Transverse colon (tissue), 4 donors: Measurements from ENCODE around the gene ADAMTS3. TPM values are rescaled to one million over a fixed set of nuclear protein-coding genes. Genes with fewer than 3 reads are reported as not detected.

ENCODE experiments used
- DNase-seq: peaks from one replicate; pipeline ENCODE4 v3.0.0-alpha.2; 2019
- H3K27ac ChIP-seq, 4 donors: fragments of 200-600 bp; sonication (generic); 2 replicates each; pipeline ENCODE4 v1.5.1; 2016 to 2018; ENCODE audit warnings: inconsistent platforms in 4 of 4
- H3K27me3 ChIP-seq: fragments of 200-600 bp; sonication (generic); 2 replicates; pipeline ENCODE4 v1.5.1; 2017; ENCODE audit warnings: inconsistent platforms
- H3K36me3 ChIP-seq, 4 donors: fragments of 200-600 bp; sonication (generic); 2 replicates each; pipeline ENCODE4 v1.5.1; 2017 to 2019; ENCODE audit warnings: inconsistent platforms in 4 of 4
- H3K4me1 ChIP-seq, 4 donors: fragments of 200-600 bp; sonication (generic); 2 replicates each; pipeline ENCODE4 v1.5.1; 2017 to 2020; ENCODE audit warnings: inconsistent platforms in 4 of 4
- H3K4me3 ChIP-seq, 4 donors: fragments of 200-600 bp; sonication (generic); 1 replicate in 1 of 4; 2 replicates in 3 of 4; pipeline versions ENCODE4 v1.5.1 to v1.6.1; 2017 to 2019; ENCODE audit warnings: inconsistent platforms in 4 of 4
- H3K9me3 ChIP-seq, 2 donors: fragments of 200-600 bp; sonication (generic); 2 replicates each; pipeline ENCODE4 v1.5.1; 2017 to 2019; ENCODE audit warnings: inconsistent platforms in 2 of 2
- CTCF ChIP-seq, 5 experiments: fragments of 200-600 bp in 3 of 5; fragments of 450-650 bp in 2 of 5; sonication (generic) in 3 of 5; IDR thresholded peaks; 1 replicate in 2 of 5; 2 replicates in 3 of 5; pipeline ENCODE4 v1.5.1; 2016 to 2017; ENCODE audit warnings: antibody characterized with exemption in 5 of 5, inconsistent platforms in 3 of 5, mild to moderate bottlenecking in 2 of 5, moderate library complexity in 1 of 5
- EP300 ChIP-seq: sonication (generic); formaldehyde crosslinking; IDR thresholded peaks from one replicate; pipeline ENCODE4 v1.6.1; 2017; ENCODE audit warnings: antibody characterized with exemption, low read depth
- POLR2A ChIP-seq: fragments of 450-650 bp; IDR thresholded peaks from one replicate; pipeline ENCODE4 v1.6.1; 2016; ENCODE audit warnings: antibody characterized with exemption, mild to moderate bottlenecking, moderate library complexity
- POLR2AphosphoS5 ChIP-seq, 3 donors: sonication (generic); formaldehyde crosslinking; IDR thresholded peaks; one replicate each; pipeline ENCODE4 v1.6.1; 2016; ENCODE audit warnings: antibody characterized with exemption in 3 of 3
- WGBS, 2 donors: methylation state at CpG; one replicate each; pipeline ENCODE4 v1.1.5; 2018; ENCODE audit warnings: low coverage in 1 of 2; 5-methylcytosine and 5-hydroxymethylcytosine counted together
- in situ Hi-C, 4 donors: fragments of 200-750 bp; cut with MboI; loops; one replicate each; pipeline versions ENCODE4 v1.15.0 to v1.15.1; 2017; ENCODE audit warnings: low sequenced_read_pairs in 3 of 4, low pct_ligation_motif_present in 1 of 4, low pct_unique_long_range_greater_than_20kb in 1 of 4
- intact Hi-C: fragments of 100-400 bp; cut with DNase I; formaldehyde crosslinking; loops from one replicate; pipeline ENCODE4 v1.15.1; 2023; ENCODE audit warnings: low total_unique reads
- total RNA-seq, 4 donors: library from RNA; depleted of rRNA; stranded (reverse); fragments of >200 nt; gene quantifications; one replicate each; pipeline ENCODE4 v1.1.0, GENCODE V29; 2016

The ADAMTS3 gene
- total RNA-seq, 4 donors from 2014 or later: 0.14 to 0.64 TPM; not detected in 2

GRCh38 chr4:72325215-72325614, 243.8 kb downstream of the ADAMTS3 start:
- TF ChIP-seq CTCF (IDR thresholded peaks at IDR 0.05): no peak
- no peak for TF ChIP-seq POLR2AphosphoS5 (IDR thresholded peaks at IDR 0.05)
- no peak for TF ChIP-seq EP300
- TF ChIP-seq POLR2A: no peak
- H3K9me3 ChIP-seq: no peaks in the 10 kb centered on the region
- no peak for DNase-seq
- intact Hi-C loops (no loop called here), in situ Hi-C loops (no loop called here)
- H3K4me3 ChIP-seq: no peak overlapping the region
- no peak overlapping the region for H3K27ac ChIP-seq
- H3K36me3 ChIP-seq: no peaks in the 10 kb centered on the region
- H3K4me1 ChIP-seq: peaks cover 0 to 19% (median 10%) of the 10 kb centered on the region in 4 donors
- H3K27me3 ChIP-seq: no peaks in the 10 kb centered on the region

GRCh38 chr4:72323227-72323626, 245.8 kb downstream of the ADAMTS3 start:
- H3K4me1 ChIP-seq: peaks cover 0 to 22% (median 10%) of the 10 kb centered on the region in 4 donors
- no peaks in the 10 kb centered on the region for H3K9me3 ChIP-seq
- in situ Hi-C loops: loop anchor here in 2 of 4 donors (25.0 kb wide), 2 partner anchors 139 to 586 kb away; no protein-coding TSS in a partner anchor
- TF ChIP-seq POLR2A: no peak
- TF ChIP-seq CTCF (IDR thresholded peaks at IDR 0.05): no peak
- TF ChIP-seq EP300: no peak
- TF ChIP-seq POLR2AphosphoS5 (IDR thresholded peaks at IDR 0.05): no peak
- intact Hi-C loops: no loop called here
- no peak overlapping the region for H3K4me3 ChIP-seq
- no peaks in the 10 kb centered on the region for H3K36me3 ChIP-seq
- DNase-seq: no peak
- H3K27me3 ChIP-seq: no peaks in the 10 kb centered on the region
- H3K27ac ChIP-seq: no peak overlapping the region
- WGBS, 2 donors: 46 to 50% methylated on average over 1 to 2 of the region's 2 CpGs

GRCh38 chr4:72320223-72320948, 248.6 kb downstream of the ADAMTS3 start:
- WGBS, 2 donors: 43 to 78% methylated on average over 4 to 6 of the region's 6 CpGs
- TF ChIP-seq EP300 (no peak), CTCF (IDR thresholded peaks at IDR 0.05) (no peak), POLR2AphosphoS5 (IDR thresholded peaks at IDR 0.05) (no peak), POLR2A (no peak)
- Histone ChIP-seq H3K36me3 (no peaks in the 10 kb centered on the region), H3K27ac (no peak overlapping the region), H3K4me3 (no peak overlapping the region), H3K4me1 (peaks cover 0 to 17% (median 7%) of the 10 kb centered on the region in 4 donors), H3K27me3 (no peaks in the 10 kb centered on the region), H3K9me3 (no peaks in the 10 kb centered on the region)
- intact Hi-C loops: no loop called here
- DNase-seq: no peak
- in situ Hi-C loops: loop anchor here in 2 of 4 donors (25.0 kb wide), 2 partner anchors 142 to 583 kb away; no protein-coding TSS in a partner anchor

GRCh38 chr4:72319601-72320021, 249.4 kb downstream of the ADAMTS3 start:
- in situ Hi-C loops (loop anchor here in 2 of 4 donors (25.0 kb wide), 2 partner anchors 143 to 582 kb away; no protein-coding TSS in a partner anchor), intact Hi-C loops (no loop called here)
- Histone ChIP-seq H3K27ac (no peak overlapping the region), H3K9me3 (no peaks in the 10 kb centered on the region), H3K27me3 (no peaks in the 10 kb centered on the region), H3K36me3 (no peaks in the 10 kb centered on the region), H3K4me3 (no peak overlapping the region), H3K4me1 (peaks cover 0 to 16% (median 6%) of the 10 kb centered on the region in 4 donors)
- 33 to 42% methylated on average over 4 of the region's 4 CpGs for WGBS, 2 donors
- no peak for DNase-seq
- TF ChIP-seq POLR2AphosphoS5 (IDR thresholded peaks at IDR 0.05) (no peak), CTCF (IDR thresholded peaks at IDR 0.05) (no peak), EP300 (no peak), POLR2A (no peak)
